Measurements from ENCODE around the gene CYFIP2. TPM values are rescaled to one million over a fixed set of nuclear protein-coding genes. Genes with fewer than 3 reads are reported as not detected.

Gene CYFIP2
- total RNA-seq, 1 donor from 2014 or later, result 96.8 TPM

DNA sequence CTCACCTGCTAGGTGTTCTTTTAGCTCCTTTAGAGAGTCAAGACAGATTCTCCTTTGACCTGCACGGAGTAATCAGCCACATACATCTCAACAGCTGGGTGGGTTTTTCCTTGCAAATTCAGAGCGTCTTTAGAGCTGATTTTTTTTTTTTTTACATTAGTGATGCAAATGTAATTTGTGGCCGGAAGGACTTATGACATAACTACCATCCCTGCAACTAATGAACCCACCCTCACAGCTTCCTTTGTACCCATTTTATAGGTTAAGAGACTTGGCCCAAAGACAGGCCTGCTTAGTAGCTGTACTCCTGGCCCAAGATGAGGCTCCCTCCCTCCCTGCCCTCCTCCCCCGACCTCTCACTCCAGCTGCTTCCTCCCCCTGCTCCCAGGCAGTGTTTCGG is 124.2 kb downstream of the CYFIP2 start:
- H3K4me1 ChIP-seq (ENCODE audit: insufficient read depth, low read length), result peaks cover 53% of the 10 kb centered on the region

DNA sequence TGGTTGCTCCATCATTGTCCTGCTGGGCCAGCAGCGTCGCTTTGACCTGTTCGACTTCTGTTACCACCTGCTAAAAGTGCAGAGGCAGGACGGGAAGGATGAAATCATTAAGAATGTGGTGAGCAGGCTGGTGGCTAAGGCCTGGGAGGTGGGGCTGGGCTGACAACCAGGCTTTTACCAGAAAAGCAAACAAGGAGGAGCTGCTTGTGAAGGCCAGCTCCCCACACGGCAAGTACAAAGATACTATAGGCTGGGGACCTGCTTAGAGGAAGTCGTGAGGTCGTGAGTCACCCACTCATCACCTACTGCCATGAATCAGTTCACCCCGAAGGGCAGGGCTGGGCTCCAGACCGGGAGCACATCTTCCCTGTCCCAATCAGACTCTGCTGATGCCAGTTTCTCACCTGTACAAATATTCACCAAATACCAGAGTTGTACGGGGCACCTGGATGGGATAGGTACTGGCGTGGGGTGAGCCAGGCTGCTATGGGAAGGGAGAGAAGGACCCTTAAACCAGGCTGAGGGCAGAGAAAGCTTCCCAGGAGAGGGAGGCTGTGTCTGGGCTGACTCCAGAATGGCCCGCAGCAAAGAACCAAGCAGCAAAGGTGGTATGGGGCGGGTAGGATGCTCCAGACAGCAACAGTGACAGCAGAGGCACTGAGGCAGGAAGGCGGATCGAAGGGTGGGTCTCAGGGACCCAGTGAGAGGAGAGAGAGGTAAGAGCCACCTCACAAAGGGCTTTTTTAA is 124.8 kb downstream of the CYFIP2 start:
- Histone ChIP-seq H3K27me3 (ENCODE audit: insufficient read depth, low read length) (no peaks in the 10 kb centered on the region), H3K4me1 (ENCODE audit: insufficient read depth, low read length) (peaks cover 47% of the 10 kb centered on the region), H3K27ac (ENCODE audit: low read depth, low read length) (peak overlapping the region; percentile 70), H3K4me3 (ENCODE audit: insufficient read depth, low read depth, low read length) (no peak overlapping the region), H2AFZ (ENCODE audit: low read depth, low read length) (no peak overlapping the region), H4K20me1 (ENCODE audit: insufficient read depth, low read length) (no peaks in the 10 kb centered on the region), H3K79me2 (ENCODE audit: insufficient read depth, low read length) (no peaks in the 10 kb centered on the region), H3K4me2 (ENCODE audit: low read length) (peak overlapping the region; percentile 54), H3K9me3 (ENCODE audit: insufficient read depth, low read depth, low read length) (peaks cover 2% of the 10 kb centered on the region), H3K9ac (ENCODE audit: low read length) (peak overlapping the region; percentile 49), H3K36me3 (ENCODE audit: insufficient read depth, low read length) (no peaks in the 10 kb centered on the region)
- Mint-ChIP-seq H3K9me3 (ENCODE audit: unreplicated experiment) (no peaks in the 10 kb centered on the region), H3K27me3 (ENCODE audit: low read depth, unreplicated experiment) (no peaks in the 10 kb centered on the region), H3K4me1 (ENCODE audit: low read depth, unreplicated experiment) (peaks cover 44% of the 10 kb centered on the region), H3K36me3 (ENCODE audit: low read depth, unreplicated experiment) (peaks cover 20% of the 10 kb centered on the region), H3K4me3 (ENCODE audit: unreplicated experiment) (peak overlapping the region; percentile 58), H3K27ac (ENCODE audit: unreplicated experiment) (peak overlapping the region; percentile 96)
- DNase-seq (ENCODE audit: low read depth) (peak; percentile 96), FAIRE-seq (peak; percentile 93)
- no peak for TF ChIP-seq EZH2 (IDR thresholded peaks at IDR 0.05; ENCODE audit: insufficient read depth, low read length)
- TF ChIP-seq, protein P1, sequence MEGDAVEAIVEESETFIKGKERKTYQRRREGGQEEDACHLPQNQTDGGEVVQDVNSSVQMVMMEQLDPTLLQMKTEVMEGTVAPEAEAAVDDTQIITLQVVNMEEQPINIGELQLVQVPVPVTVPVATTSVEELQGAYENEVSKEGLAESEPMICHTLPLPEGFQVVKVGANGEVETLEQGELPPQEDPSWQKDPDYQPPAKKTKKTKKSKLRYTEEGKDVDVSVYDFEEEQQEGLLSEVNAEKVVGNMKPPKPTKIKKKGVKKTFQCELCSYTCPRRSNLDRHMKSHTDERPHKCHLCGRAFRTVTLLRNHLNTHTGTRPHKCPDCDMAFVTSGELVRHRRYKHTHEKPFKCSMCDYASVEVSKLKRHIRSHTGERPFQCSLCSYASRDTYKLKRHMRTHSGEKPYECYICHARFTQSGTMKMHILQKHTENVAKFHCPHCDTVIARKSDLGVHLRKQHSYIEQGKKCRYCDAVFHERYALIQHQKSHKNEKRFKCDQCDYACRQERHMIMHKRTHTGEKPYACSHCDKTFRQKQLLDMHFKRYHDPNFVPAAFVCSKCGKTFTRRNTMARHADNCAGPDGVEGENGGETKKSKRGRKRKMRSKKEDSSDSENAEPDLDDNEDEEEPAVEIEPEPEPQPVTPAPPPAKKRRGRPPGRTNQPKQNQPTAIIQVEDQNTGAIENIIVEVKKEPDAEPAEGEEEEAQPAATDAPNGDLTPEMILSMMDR (IDR thresholded peaks at IDR 0.05; ENCODE audit: insufficient read depth, low read depth, low read length), result no peak

More for the DNA sequence above, 124.2 kb downstream of the CYFIP2 start:
- peaks cover 50% of the 10 kb centered on the region for H3K4me1 Mint-ChIP-seq (ENCODE audit: low read depth, unreplicated experiment)
- peaks cover 20% of the 10 kb centered on the region for H3K36me3 Mint-ChIP-seq (ENCODE audit: low read depth, unreplicated experiment)
- no peaks in the 10 kb centered on the region for H3K9me3 Mint-ChIP-seq (ENCODE audit: unreplicated experiment)
- Histone ChIP-seq H2AFZ (ENCODE audit: low read depth, low read length) (no peak overlapping the region), H3K36me3 (ENCODE audit: insufficient read depth, low read length) (no peaks in the 10 kb centered on the region), H3K4me2 (ENCODE audit: low read length) (peak overlapping the region; percentile 54), H3K4me3 (ENCODE audit: insufficient read depth, low read depth, low read length) (no peak overlapping the region), H3K9me3 (ENCODE audit: insufficient read depth, low read depth, low read length) (peaks cover 2% of the 10 kb centered on the region), H3K27ac (ENCODE audit: low read depth, low read length) (peak overlapping the region; percentile 70), H3K9ac (ENCODE audit: low read length) (peak overlapping the region; percentile 3), H3K27me3 (ENCODE audit: insufficient read depth, low read length) (no peaks in the 10 kb centered on the region), H3K79me2 (ENCODE audit: insufficient read depth, low read length) (no peaks in the 10 kb centered on the region), H4K20me1 (ENCODE audit: insufficient read depth, low read length) (no peaks in the 10 kb centered on the region)
- FAIRE-seq (no peak), DNase-seq (ENCODE audit: low read depth) (no peak)
- H3K27me3 Mint-ChIP-seq (ENCODE audit: low read depth, unreplicated experiment), result no peaks in the 10 kb centered on the region
- peak overlapping the region; percentile 58 for H3K4me3 Mint-ChIP-seq (ENCODE audit: unreplicated experiment)
- peak overlapping the region; percentile 96 for H3K27ac Mint-ChIP-seq (ENCODE audit: unreplicated experiment)
- TF ChIP-seq, protein P1 (IDR thresholded peaks at IDR 0.05; ENCODE audit: insufficient read depth, low read depth, low read length), result no peak
- no peak for TF ChIP-seq EZH2 (IDR thresholded peaks at IDR 0.05; ENCODE audit: insufficient read depth, low read length)

DNA sequence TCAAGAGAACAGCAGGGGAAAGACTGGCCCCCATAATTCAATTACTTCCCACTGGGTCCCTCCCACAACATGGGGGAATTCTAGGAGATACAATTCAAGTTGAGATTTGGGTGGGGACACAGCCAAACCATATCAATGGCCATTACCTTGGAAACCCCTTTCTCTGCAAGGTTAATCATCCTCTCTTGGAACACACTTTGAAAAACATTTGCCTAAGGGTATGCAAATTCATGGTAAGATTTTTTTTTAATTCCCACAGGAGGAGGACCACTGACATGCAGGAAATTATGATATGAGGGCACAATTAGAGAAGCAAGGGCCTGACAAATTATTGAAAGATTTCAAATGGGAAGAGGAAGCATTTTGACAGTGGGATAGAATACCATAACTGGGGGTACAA is 132.4 kb downstream of the CYFIP2 start:
- no peak for FAIRE-seq
- Mint-ChIP-seq H3K27me3 (ENCODE audit: low read depth, unreplicated experiment) (no peaks in the 10 kb centered on the region), H3K27ac (ENCODE audit: unreplicated experiment) (no peak overlapping the region), H3K4me3 (ENCODE audit: unreplicated experiment) (no peak overlapping the region), H3K9me3 (ENCODE audit: unreplicated experiment) (peaks cover 4% of the 10 kb centered on the region), H3K36me3 (ENCODE audit: low read depth, unreplicated experiment) (peaks cover 5% of the 10 kb centered on the region), H3K4me1 (ENCODE audit: low read depth, unreplicated experiment) (peaks cover 13% of the 10 kb centered on the region)
- Histone ChIP-seq H4K20me1 (ENCODE audit: insufficient read depth, low read length) (no peaks in the 10 kb centered on the region), H3K9me3 (ENCODE audit: insufficient read depth, low read depth, low read length) (peaks cover 2% of the 10 kb centered on the region), H3K4me2 (ENCODE audit: low read length) (no peak overlapping the region), H3K36me3 (ENCODE audit: insufficient read depth, low read length) (no peaks in the 10 kb centered on the region), H3K27me3 (ENCODE audit: insufficient read depth, low read length) (no peaks in the 10 kb centered on the region), H2AFZ (ENCODE audit: low read depth, low read length) (no peak overlapping the region), H3K4me1 (ENCODE audit: insufficient read depth, low read length) (no peaks in the 10 kb centered on the region), H3K79me2 (ENCODE audit: insufficient read depth, low read length) (no peaks in the 10 kb centered on the region), H3K9ac (ENCODE audit: low read length) (no peak overlapping the region), H3K4me3 (ENCODE audit: insufficient read depth, low read depth, low read length) (no peak overlapping the region), H3K27ac (ENCODE audit: low read depth, low read length) (no peak overlapping the region)
- DNase-seq (ENCODE audit: low read depth), result no peak
- no peak for TF ChIP-seq EZH2 (IDR thresholded peaks at IDR 0.05; ENCODE audit: insufficient read depth, low read length)
- TF ChIP-seq, protein P1 (IDR thresholded peaks at IDR 0.05; ENCODE audit: insufficient read depth, low read depth, low read length), result no peak
